Muscle of arm (tissue), 12 donors: Measurements from ENCODE around the gene DNPH1. TPM values are rescaled to one million over a fixed set of nuclear protein-coding genes. Genes with fewer than 3 reads are reported as not detected.
A peak's percentile ranks its signal among the peaks of the same experiment; 100 is the strongest.

ENCODE experiments used
- DNase-seq: peaks from one replicate; pipeline ENCODE4 v3.0.0-alpha.2; 2013
- polyA plus RNA-seq, 12 donors: library from polyadenylated mRNA; unstranded; fragments of 120-200 nt; gene quantifications; one replicate each; pipeline ENCODE4 v1.2.1, GENCODE V29; 2013; ENCODE audit not compliant: insufficient read length in 12 of 12

Gene DNPH1
- polyA plus RNA-seq, 12 donors = 11.6 to 60.2 (median 16.5) TPM; not detected in 1

DNA sequence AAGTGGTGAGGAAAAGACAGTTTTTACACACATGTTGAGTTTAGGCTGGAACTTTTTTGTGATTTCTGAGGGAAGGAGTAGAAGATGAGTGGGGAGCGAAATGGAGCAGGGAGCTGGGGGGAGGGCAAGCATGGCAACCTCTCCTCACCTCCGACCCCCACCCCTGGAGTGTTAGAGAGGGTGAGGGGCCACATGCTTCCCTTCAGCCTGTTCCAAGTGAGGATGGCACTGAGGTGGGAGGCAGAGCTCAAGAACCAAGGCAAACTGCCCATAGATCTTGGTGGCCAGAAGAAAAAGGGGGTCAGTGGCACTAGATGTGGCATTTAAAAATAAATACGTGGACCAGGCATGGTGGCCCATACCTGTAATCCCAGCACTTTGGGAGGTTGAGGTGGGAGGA, 18.8 kb upstream of the DNPH1 start:
- no peak for DNase-seq

DNA sequence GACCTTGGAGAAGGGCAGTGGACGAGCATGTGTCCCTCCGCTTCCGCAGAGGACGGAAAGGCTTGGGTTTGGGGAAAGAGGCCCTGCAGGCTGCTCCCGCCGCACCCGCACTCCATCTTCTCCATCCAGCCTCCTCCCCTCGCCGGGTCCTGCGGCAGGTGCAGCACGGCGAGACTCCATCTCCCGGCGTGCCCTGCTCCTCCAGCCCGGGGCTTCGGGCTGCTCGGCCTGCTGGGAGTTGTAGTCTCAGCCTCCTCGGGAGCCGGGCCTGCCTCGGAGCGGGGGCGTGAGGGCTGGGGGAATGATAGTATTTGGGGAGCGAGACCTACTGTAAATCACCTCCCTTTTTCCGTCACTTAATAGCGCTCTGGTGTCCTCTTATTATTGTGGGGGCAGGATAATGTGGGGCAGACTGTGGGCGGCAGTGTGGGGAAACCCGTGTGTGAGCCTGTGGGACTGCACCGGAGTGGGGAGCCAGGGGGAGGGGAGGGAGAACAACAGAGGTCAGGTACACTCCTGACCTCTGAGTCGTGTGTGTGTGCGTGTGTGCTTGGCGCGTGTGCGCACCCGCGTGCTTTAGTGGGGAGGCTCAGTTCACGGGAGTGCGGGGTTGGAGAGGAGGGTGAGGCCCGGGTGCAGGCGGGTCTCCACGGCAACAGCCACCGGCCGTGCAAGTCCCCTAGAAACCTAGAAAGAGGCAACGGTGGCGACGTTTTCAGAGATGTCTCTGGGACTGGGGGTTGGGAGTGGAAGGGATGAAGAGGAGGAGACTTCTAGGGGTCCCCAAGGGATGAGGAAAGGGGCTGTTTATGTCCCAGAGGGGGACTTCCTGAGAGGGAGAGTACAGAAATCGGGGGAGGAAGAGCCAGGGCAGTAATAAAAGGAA, 18.1 kb upstream of the DNPH1 start:
- peak; percentile 44 for DNase-seq

DNA sequence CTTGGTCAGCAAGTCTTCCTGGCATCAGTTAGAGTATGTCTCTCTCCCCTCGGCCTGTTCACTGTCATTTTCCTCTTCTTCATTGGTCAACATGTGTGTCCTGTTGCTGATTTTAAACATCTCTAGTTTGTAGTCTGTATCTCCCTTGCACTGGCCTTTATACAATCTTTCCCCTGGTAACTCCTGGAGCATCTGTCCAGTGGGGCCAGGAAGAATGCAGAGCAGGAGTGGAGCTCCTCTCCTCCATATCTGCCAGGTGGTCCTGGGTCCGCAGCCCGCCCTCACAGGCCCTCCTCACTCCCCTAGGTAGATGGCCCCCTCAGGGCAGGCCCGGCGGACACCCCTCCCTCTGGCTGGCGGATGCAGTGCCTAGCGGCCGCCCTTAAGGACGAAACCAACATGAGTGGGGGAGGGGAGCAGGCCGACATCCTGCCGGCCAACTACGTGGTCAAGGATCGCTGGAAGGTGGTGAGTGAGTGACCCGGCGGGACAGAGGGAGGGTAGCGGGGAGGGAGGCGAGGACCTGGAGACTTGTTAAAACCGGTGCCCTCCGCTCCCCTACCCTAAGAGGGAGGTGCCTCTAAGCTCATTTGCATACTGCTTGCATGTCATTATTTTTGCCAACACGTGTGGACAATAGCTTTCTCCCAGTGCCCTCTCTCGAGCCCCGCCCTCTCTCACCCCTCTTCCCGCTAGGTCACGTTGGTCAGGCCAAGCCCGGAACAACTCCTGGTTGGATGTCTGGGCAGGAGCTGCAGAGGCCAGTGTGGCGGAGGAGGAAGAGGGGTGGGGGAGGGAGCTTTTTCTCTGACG, 17.2 kb upstream of the DNPH1 start:
- no peak for DNase-seq

DNA sequence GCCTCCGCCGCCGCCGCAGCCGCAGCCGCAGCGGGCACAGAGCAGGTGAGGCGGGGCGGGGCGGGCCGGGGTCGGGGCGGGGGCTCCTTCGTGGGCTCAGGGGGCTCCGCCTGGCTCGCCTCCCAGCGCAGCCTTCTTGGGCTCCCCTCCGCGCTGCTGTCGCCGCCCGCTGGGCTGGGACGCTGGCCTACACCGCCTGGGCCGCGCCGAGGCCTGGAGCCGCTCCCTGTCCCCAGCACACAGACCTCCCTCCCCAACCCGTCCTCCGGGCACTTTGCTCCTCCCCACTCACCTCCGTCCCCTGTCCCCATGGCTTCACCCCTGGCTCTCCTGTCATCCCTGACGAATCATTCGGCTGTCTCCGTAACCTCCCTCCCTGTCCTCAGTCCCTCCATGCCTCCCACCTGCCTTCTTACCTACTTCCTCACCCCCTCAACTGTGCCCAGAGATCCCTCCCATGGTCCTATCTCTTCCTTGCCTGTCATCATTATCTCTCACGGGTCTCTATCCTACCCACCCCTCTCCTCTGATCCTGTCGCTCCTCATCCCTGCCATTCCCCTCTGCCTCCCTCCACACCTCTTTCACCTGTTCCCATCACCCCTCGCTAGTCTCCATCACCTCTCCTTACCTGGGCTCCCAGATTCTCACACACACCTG, 14.5 kb upstream of the DNPH1 start:
- DNase-seq = no peak

DNA sequence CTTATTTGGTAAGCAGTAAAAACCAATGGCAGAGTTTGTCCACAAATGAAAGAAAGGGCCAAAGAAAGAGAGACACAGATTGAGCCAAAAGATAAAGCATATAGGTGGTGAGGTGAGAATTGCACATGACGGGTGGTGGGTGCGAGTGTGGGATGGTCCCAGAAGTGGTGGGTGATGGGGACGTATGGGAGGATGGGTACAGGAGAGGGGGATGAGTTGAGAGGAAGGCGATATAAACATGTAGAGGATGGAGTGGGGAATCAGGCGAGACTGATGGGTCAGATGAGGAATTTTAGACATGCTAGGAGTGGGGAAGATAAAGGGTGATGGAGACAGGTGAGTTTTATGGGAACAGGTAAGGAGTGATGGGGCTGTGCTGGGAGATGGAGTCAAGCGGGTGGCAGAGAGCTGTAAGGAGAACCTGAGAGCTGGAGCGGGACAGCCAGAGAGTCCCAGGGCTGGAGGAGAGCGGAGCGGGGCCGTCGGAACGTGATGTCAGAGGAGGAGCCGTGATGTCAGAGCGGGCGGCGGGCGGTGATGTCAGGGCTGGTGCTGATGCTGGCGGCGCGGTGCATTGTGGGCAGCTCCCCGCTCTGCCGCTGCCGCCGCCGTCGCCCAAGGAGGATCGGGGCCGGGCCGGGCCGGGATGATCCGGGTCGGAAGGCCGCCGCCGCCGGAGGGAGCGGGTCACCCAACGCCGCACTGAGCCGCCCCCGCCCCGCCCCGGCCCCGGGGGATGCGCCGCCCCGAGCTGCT, 13.8 kb upstream of the DNPH1 start, which contains the start of gene TTBK1:
Gene TTBK1, plus strand, starts transcription at position 574 of the 756 bp plus-strand sequence. CDS start 3,180 bp downstream, outside the sequence.
- no peak for DNase-seq

DNA sequence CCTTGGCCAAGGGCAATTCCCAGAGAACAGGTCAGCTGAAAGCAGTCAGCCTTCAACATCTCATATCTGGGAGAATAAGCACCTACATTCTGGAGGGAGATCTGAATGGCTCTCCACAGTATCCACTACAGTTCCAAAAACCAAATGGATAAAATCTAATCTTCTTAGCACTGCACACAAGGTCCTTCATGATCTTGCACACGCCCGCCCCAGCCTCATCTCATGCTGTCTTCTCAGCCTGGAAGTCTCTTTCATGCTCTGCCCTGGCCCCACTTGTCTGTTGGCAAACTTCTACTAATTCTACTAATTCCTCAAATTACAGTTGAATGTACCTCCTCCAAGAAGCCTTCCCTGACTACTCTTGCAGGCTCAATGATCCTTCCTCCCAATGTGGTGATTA, 12.2 kb upstream of the DNPH1 start:
- DNase-seq = no peak

DNA sequence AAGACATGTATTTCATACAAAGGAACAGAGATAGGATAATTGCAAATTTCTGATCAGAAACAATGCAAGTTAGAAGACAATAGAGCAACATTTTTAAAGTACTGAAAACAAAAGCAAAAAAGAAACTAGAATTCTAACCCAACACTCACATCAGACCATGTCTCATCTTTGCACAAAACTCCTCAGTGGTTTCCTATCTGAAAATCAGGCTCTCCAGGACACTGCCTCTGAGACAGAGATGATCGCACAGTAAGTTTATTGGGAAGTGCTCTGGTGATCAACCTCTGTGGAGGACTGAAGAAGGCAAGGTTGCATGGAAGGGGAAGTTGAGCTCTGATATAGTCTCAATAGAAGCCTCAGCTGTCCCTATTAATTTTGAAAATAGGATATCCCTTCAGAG, 11.7 kb upstream of the DNPH1 start:
- DNase-seq = no peak

DNA sequence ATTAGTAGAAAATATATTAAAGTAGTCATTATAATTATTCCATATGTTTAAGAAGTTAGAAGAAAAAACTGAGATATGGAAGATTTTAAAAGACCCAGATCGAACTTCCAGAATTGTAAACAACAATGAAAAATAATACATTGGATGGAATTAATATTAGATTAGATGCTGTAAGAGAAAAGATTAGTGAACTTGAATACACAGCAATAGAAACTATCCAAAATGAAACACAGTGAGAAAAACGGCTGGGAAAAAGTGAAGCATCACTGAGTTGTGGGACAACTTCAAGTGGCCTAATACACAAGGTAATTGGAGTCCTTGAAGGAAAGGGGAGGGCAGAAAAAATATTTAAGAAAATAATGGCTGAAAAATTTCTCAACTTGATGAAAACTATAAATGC, 9.8 kb upstream of the DNPH1 start:
- no peak for DNase-seq

DNA sequence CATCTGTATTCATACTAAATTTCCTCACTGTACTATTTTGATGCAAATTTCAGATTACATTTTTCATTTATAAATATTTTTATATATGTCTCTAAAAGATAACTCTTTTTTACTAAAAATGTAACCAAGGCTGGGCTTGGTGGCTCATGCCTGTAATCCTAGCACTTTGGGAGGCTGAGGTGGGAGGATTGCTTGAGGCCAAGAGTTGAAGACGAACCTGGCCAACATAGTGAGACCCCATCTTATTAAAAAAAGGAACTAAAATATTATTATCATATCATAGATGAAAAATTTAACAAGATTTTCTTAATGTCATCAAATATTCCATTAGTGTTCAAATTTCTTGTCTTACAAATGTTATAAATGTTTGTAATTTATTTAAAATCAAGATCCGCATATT, 6.6 kb upstream of the DNPH1 start:
- no peak for DNase-seq

DNA sequence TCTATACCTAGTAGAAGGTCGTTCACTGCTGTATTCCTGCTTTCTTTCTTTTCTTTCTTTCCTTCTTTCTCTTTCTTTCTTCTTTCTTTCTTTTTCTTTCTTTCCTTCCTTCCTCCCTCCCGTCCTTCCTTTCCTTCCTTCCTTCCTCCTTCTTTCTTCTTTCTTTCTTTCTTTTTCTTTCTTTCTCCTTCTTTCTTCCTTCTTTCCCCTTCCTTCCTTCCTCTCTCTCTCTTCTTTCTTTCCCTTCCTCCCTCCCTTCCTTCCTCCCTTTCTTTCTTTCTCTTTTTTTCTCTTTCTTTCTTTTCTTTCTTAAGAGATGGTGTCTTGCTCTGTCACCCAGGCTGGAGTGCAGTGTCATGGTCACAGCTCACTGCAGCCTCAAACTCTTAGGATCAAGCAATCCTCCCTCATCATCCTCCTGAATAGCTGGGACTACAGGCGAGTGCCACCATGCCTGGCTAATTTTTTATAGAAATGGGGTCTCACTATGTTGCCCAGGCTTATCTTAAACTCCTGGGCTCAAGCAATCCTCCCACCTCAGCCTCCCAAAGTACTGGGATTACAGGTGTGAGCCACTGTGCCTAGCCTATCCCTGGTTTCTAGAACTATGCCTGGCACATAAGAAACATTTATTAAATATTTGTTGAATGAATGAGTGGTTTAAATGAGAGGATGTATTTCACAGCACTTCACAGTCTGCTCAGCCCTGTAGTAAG, 2.6 kb upstream of the DNPH1 start:
- no peak for DNase-seq

DNA sequence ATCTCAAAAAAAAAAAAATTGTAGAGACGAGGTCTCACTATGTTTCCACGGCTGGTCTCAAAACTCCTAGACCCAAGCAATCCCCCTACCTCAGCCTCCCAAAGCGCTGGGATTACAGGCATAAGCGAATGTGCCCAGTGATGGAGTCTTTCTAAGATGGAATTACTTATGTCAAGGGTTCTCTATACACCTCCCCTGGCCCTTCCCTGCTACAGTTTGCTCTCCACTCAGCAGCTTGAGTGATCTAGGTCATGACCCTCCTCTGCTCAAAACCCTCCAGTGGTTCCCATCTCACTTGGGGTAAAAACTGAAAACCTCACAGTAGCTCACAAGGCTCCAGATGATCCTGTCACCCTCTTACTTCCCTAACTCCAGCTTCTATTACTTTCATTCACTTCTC, 1.8 kb upstream of the DNPH1 start:
- no peak for DNase-seq

DNA sequence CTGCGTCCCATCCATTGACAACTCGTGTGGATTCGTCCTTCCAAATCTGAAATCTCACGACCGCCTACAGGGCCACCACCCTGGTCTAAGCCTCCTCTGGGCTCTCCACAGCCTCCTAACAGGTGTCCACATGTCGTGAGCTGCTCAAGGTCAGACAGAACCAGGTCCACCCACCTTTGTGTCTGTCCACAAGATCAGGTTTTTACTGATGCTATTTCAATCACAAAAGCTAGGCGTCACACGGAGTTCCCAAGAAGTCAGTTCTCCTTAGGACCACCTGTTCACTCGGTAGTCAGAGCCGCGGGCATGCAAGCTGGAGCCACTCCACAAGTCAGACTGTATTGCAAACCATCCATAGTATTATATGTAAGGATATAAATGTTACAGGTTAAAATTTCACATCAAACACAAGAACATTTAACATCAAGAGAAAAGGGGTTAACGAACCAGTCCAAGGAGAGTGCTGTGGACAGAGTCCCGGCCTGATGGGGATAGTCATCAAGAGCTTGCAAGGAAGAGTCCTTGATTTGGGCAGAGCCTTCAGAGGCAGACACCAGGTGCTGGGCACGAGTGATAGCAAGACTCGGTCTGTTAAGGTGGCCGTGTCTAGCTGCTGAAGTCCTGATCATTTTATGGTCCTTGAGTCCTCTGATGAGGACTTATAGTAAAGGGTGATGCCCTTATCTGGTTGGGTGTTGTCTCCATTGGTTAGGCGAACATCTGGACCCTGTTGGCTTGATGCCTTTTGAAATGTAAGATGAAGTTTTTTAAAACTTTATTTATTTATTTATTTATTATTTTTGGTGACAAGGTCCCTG, 731 bp upstream of the DNPH1 start:
- no peak for DNase-seq

DNA sequence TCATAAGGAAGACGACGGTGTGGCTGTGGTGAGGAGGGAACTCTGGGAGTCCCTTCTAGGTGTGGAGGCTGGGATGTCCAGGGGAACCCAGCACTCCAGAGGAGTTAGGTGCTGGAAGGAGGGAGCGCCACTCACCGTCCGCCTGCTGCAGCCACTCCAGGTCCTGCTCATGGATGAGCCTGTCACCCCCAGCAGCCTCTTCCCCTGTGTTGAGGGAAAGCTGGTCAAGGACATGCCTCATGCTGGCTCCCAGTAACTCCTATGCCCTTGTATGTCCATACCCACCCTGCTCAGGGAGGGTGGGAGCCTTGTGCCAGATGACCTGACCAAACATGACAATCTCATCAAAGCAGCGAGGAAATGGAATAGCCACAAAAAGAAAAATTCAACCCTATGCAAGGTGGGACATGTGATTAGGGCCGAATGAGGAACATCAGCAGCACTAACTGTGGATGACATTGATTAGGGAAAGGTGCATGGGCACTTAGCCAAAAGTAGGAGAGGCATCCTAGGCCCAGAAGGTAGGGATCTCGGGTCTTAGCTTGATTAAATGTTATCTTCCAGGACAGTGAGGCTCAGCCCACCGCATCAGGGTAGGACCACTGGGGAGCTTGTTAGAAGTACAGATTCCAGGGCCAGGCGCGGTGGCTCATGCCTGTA, 3.0 kb downstream of the DNPH1 start:
- DNase-seq = no peak

DNA sequence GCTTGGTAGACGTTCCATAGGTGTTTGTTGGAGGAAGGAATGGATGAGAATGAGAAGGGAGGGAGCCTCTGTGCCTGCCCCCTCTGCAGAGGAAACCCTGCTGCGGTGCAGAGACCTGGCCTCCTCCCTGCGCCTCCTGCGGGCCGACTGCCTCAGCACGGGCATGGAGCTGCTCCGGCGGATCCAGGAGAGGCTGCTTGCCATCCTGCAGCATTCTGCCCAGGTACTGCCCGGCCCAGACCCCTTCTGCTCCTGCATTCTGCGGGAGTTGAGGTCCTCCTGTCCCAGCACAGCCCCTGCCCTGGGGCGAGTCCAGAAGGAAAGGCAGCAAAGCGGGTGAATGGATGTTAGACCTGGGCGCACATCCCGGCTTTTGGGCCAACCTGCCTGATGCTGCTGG, 6.1 kb downstream of the DNPH1 start:
- DNase-seq = no peak

DNA sequence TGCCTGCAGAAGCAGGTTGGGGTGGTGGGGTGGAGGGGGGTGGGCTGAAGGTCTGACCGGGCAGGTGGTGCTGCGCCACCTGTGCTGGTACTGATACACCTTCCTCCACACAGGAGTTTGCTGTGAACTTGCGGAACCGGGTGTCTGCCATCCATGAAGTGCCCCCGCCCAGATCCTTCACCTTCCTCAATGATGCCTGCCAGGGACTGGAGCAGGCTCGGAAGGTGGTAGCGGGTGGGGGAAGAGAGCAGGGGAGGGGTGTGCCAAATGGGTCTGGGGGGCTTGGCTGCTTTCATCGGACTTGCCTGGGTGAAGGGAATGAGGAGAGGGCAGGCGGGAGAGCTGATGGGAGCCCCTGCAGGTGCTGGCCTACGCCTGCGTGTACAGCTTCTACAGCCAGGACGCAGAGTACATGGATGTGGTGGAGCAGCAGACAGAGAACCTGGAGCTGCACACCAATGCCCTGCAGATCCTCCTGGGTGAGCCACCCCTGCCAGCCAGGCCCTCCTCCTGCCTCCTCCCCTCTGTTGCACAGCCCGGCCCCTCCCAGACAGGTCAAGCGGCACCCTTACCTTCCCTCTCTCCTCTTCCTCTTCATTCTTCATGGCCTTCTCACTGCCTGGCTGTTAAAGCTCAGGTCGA, 6.7 kb downstream of the DNPH1 start:
- no peak for DNase-seq

DNA sequence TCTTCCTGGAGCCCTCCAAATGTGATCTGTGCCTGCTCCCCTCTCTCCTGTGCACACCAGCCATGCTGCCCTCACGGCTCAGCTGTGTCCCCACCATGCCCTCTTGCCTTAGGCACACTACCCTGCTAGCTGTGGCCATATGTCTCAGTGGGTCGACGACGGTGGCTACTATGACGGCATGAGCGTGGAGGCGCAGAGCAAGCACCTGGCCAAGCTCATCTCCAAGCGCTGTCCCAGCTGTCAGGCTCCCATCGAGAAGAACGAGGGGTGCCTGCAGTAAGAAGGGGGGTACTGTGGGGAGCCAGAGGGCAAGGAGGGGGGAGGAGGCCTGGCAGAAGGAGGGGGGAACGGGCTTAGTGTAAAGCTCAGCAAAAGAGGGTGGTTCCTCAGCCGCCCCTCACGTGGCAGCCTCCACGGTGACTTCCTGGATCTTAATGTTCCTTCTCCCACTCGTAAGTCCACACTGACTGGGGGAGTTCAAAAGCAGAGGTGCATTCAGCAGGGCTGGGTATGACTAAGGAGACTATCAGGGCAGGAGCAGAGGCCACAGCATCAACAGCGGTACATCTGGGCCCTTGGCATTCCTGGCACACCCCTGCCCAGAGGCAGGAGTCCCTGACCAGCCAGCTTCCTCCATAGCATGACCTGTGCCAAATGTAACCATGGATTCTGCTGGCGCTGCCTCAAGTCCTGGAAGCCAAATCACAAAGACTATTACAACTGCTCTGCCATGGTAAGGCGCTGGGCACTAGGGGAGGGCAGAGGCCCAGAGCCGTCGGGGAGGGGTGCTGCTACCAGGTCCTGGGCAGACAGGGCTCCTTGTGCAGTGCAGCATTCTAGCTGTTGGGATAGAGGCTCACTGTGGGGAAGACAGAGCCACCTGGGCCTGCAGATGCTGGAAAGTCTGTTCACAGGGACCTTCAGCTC, 8.0 kb downstream of the DNPH1 start:
- DNase-seq = no peak

DNA sequence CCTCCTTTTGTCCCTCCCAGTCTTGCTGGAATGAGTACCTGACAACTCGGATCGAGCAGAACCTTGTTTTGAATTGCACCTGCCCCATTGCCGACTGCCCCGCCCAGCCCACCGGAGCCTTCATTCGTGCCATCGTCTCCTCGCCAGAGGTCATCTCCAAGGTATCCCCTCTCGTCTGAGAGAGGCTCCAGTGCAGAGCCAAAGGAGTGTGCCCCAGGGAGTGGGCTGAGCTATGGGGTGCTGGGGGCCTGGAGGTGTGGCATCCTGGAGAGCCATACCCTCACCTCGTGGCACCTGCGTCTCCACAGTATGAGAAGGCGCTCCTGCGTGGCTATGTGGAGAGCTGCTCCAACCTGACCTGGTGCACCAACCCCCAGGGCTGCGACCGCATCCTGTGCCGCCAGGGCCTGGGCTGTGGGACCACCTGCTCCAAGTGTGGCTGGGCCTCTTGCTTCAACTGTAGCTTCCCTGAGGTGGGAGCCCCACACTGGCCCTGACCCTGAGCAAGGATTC, 8.8 kb downstream of the DNPH1 start:
- no peak for DNase-seq

DNA sequence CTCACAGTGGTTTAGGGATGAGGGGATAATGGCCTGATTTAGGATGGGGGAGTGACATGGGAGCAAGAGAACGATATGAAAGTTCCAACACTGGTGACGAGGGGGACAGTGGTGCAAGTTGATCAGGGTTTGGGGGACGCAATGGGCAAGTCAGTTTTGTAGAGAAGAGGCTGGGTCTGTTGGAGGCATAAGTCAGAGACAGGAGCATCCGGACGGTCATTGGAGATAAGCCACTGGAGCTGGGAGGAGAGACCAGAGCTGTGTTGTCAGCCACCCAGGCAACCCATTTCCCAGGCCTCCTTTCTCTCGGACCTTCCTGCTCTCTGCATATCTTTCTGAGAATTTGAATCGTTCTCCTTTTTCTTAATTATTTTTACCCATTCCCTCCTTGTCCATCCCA, 9.5 kb downstream of the DNPH1 start:
- DNase-seq = no peak
